SJSA1 (cell line): ENCODE results near the gene TYK2. TPM values are rescaled to one million over a fixed set of nuclear protein-coding genes. Genes with fewer than 3 reads are reported as not detected.
"Not testable (repeated sequence)": the region's sequence is repeated elsewhere in the genome, so short reads cannot be mapped to it uniquely, and the experiment has no call there.

ENCODE experiments used
- DNase-seq, 2 experiments: peaks; one replicate each; pipeline ENCODE4 v3.0.0-alpha.2; 2015 to 2020; ENCODE audit warnings: low spot score in 2 of 2, low read depth in 1 of 2
- H3K27ac ChIP-seq: fragments of 250-450 bp; sonication (Bioruptor Pico); 2 replicates; pipeline ENCODE4 v1.5.1; 2020; ENCODE audit warnings: mild to moderate bottlenecking, moderate library complexity
- H3K27me3 ChIP-seq: fragments of 250-450 bp; sonication (Bioruptor Pico); replicated peaks from 2 replicates; pipeline ENCODE4 v1.5.1; 2020; ENCODE audit warnings: mild to moderate bottlenecking, moderate library complexity
- H3K36me3 ChIP-seq: fragments of 250-450 bp; sonication (Bioruptor Pico); 2 replicates; pipeline ENCODE4 v1.5.1; 2020; ENCODE audit warnings: mild to moderate bottlenecking
- H3K4me1 ChIP-seq: fragments of 250-450 bp; sonication (Bioruptor Pico); replicated peaks from 2 replicates; pipeline ENCODE4 v1.6.1; 2021; ENCODE audit warnings: mild to moderate bottlenecking
- H3K4me3 ChIP-seq: fragments of 250-450 bp; sonication (Bioruptor Pico); 2 replicates; pipeline ENCODE4 v1.5.1; 2020; ENCODE audit warnings: mild to moderate bottlenecking
- H3K9me3 ChIP-seq: fragments of 250-450 bp; sonication (Bioruptor Pico); replicated peaks from 2 replicates; pipeline ENCODE4 v1.5.1; 2020; ENCODE audit warnings: mild to moderate bottlenecking
- total RNA-seq: library from RNA; depleted of rRNA; stranded (reverse); fragments of >200 nt; shearing (Covaris generic); gene quantifications from 2 replicates; pipeline ENCODE4 v1.2.3, GENCODE V29; 2014

The TYK2 gene
- total RNA-seq, 1 experiment from 2014 or later, result 72.4 TPM

DNA sequence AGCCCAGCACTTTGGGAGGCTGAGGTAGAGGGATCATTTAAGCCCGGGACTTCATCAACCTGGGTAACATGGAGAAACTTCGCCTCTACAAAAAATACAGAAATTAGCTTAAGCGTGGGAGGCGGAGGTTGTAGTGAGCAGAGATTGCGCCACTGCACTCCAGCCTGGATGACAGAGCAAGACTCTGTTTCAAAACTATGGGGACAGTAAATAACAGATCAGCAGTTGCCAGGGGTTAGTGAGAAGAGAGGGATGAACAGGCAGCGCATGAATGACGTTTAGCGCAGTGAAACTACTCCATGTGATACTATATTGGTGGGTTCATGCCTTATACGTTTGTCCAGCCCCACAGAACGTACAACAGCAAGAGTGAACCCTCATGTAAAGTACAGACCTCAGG is 33.9 kb downstream of the TYK2 start:
- Histone ChIP-seq H3K27ac (no peak overlapping the region), H3K27me3 (no peaks in the 10 kb centered on the region), H3K36me3 (0 out of 2 replicates have a peak, but pooled peaks cover 4% of the 10 kb centered on the region), H3K9me3 (no peaks in the 10 kb centered on the region), H3K4me1 (no peaks in the 10 kb centered on the region), H3K4me3 (no peak overlapping the region)
- no peak for DNase-seq

DNA sequence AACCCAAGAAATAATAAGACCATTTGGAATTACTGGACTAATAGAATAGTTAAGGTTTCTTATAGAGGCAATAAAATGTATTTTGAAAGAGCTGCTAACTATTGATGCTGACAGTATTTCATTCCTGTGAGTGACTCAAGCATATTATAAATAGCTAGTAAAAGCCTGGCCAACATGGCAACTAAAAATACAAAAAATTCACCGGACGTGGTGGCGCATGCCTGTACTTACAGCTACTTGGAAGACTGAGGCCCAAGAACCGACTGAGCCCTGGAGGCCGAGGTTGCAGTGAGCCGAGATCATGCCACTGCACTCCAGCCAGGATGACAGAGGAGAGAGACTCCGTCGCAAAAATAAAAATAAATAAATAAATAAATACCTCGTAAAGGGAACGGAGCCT is 35.6 kb downstream of the TYK2 start:
- Histone ChIP-seq H3K27me3 (no peaks in the 10 kb centered on the region), H3K4me3 (no peak overlapping the region), H3K36me3 (no peaks in the 10 kb centered on the region), H3K9me3 (no peaks in the 10 kb centered on the region), H3K4me1 (no peaks in the 10 kb centered on the region), H3K27ac (no peak overlapping the region)
- no peak for DNase-seq

- no peak for DNase-seq
- H3K4me1 ChIP-seq, result no peaks in the 10 kb centered on the region
- no peaks in the 10 kb centered on the region for H3K9me3 ChIP-seq
- H3K4me3 ChIP-seq, result no peak overlapping the region
- no peaks in the 10 kb centered on the region for H3K36me3 ChIP-seq
- no peak overlapping the region for H3K27ac ChIP-seq
- no peaks in the 10 kb centered on the region for H3K27me3 ChIP-seq
These were observed 36.9 kb downstream of the TYK2 start for GRCh38 chr19:10343495-10343894.

DNA sequence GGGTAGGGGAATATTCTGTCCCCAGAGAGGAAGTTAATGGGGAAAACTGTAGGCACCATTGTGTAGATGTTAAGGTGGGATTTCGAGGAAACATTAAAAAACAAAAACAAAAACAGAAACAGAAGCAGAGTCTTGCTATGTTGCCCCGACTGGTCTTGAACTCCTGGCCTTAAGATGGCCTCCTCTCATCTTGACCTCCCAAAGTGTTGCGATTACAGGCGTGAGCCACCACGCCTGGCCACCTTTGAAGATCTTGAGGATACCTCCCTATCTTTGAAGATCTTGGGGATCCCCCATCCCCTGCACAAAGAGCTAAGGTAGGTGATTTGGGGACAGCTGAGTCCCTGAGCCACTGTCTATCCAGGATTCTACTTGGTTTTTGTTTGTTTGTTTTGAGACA is 40.4 kb downstream of the TYK2 start:
- Histone ChIP-seq H3K9me3 (no peaks in the 10 kb centered on the region), H3K27me3 (no peaks in the 10 kb centered on the region), H3K4me3 (no peak overlapping the region), H3K4me1 (peaks cover 3% of the 10 kb centered on the region), H3K27ac (no peak overlapping the region), H3K36me3 (no peaks in the 10 kb centered on the region)
- DNase-seq, result no peak

DNA sequence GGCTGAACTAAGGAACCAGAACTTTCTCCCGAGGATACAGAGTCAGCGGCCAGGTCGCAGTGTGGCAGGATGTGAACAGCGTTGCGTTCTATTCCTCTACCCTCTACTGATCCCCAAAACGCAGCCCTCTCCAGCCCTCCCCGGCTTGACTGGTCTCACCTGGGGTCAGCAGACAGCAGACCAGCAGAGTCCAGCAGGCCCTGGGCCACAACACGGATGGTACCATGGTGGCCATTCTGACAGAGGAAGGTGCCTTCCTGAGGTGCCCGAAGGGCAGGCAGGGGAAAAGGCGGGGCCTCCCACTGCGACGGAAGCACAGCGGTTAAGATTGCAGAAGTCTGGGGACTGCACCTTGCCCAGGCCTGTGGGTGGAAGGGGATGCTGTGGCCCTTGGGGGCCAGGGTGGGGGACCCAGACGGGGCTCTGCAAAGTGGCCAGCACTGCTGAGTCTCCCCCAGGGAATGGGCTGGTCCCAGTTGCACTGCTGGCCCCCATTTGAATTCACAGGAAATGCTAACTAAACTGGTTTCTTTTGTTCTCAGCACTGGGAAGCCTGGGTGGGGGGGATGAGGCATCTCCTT is 40.9 kb downstream of the TYK2 start, which contains the start of gene ICAM3:
Gene ICAM3 (minus strand): TSS at position 245 of the 581 bp plus-strand sequence. CDS start 10 bp downstream, at position 235.
- no peak within 1 kb of the TSS for H3K4me3 ChIP-seq
- DNase-seq, result no peak
- H3K36me3 ChIP-seq, result no peaks in the 10 kb centered on the region
- no peaks in the 10 kb centered on the region for H3K9me3 ChIP-seq
- H3K27me3 ChIP-seq, result no peaks in the 10 kb centered on the region
- peaks cover 3% of the 10 kb centered on the region for H3K4me1 ChIP-seq
- no peak within 1 kb of the TSS for H3K27ac ChIP-seq

GRCh38 chr19:10338940-10339339 is 41.4 kb downstream of the TYK2 start:
- Histone ChIP-seq H3K4me1 (peaks cover 8% of the 10 kb centered on the region), H3K27me3 (no peaks in the 10 kb centered on the region), H3K36me3 (no peaks in the 10 kb centered on the region), H3K9me3 (no peaks in the 10 kb centered on the region), H3K4me3 (no peak overlapping the region), H3K27ac (no peak overlapping the region)
- DNase-seq, result no peak

DNA sequence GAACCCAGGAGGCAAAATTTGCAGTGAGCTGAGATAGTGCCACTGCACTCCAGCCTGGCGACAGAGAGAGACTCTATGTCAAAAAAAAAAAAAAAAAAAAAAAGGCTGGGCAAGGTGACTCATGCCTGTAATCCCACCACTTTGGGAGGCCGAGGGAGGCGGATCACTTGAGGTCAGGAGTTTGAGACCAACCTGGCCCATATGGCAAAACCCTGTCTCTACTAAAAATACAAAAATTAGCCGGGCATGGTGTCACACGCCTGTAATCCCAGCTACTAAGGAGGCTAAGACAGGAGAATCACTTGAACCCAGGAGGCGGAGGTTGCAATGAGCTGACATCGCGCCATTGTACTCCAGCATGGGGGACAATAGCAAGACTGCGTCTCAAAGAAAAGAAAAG is 43.6 kb downstream of the TYK2 start:
- not testable (repeated sequence) for H3K27ac ChIP-seq, DNase-seq, H3K4me3 ChIP-seq, H3K9me3 ChIP-seq, H3K27me3 ChIP-seq
- H3K36me3 ChIP-seq, result peaks cover 16% of the 10 kb centered on the region
- peaks cover 19% of the 10 kb centered on the region for H3K4me1 ChIP-seq

GRCh38 chr19:10335352-10335985 is 44.9 kb downstream of the TYK2 start:
- H3K27me3 ChIP-seq, result no peaks in the 10 kb centered on the region
- no peaks in the 10 kb centered on the region for H3K9me3 ChIP-seq
- DNase-seq, result no peak
- H3K27ac ChIP-seq, result no peak overlapping the region
- H3K36me3 ChIP-seq, result peaks cover 23% of the 10 kb centered on the region
- peaks cover 19% of the 10 kb centered on the region for H3K4me1 ChIP-seq
- no peak overlapping the region; the same call in 1 of the 2 replicates for H3K4me3 ChIP-seq

DNA sequence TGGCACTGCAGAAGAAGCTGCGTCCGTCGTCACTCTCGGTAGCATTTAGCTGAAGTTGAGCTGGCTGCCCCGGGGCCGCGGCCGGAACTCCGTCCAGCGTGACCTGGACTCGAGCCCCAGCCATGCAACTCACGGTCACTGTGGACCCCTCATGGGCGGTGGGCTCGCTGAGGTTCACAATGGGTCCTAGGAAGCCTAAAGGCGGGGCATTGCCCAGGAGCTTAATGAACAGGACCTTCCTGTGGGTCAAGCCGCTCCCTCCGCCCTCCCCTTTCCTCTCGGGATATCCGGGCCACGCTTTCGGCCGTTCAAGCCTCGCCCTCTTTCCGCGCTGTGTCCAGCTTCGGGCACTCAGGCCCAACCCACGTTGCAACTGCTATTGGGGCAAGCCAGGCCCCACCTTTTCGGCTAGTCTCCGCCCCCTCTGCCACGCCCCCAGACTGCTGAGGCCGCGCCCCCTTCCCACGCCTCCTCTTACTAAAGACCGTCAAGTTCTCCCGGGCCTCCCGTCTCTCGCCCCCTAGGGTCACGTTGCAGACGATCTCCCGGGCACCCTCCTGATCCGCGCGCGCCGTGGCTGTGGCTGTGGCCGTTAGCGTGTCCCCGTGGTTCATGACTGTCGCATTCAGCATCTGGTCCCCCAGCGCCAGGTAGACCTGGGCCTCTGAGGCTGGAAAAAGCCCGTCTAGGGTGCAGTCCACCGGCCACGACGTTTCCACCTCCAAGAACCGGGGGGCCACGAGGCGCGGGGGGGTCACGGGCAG is 45.6 kb downstream of the TYK2 start:
- Histone ChIP-seq H3K27ac (no peak overlapping the region), H3K4me1 (peaks cover 19% of the 10 kb centered on the region), H3K9me3 (no peaks in the 10 kb centered on the region), H3K27me3 (no peaks in the 10 kb centered on the region), H3K36me3 (peaks cover 30% of the 10 kb centered on the region), H3K4me3 (peak overlapping the region; percentile 93)
- peak; percentile 94 to 98 for DNase-seq

DNA sequence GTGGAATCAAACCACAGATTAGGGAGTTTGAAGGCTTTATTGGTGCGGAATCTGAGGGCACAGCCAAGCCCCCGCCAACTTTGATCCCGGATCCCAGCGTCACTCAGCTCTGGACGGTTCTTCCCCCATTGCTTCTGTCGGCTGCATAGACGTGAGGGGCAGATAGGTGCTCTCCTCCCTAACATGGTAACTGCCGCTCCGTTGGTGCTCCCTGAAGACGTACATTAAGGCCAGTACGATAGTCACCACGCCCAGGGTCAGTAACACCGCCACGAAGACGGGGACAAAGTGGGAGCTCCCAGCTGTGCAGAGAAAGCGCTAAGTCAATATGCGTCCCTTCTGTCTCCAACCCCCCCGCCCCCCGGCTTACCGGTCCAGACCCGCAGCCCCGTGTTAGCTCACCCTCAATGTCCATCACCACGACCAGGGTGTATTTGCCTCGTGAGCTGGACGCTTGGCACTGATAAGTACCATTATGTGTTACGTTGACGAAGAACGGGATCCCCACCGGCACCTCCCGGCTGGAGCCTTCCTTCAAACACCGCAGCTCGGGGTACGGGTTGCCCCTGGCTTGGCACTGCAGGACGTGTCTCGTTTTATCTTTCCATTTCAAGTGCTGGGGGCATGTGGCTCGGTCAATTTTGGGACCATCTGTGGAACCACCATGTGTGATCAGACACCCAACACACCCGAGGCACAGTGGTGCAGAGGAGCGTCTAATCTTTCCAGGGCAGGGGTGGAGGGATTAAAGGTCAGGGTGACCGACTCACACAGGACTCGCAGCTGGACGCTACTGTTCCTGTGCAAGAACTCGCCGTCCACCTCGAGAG is 46.4 kb downstream of the TYK2 start:
- DNase-seq, result no peak
- Histone ChIP-seq H3K27ac (no peak overlapping the region), H3K9me3 (no peaks in the 10 kb centered on the region), H3K27me3 (no peaks in the 10 kb centered on the region), H3K4me1 (peaks cover 19% of the 10 kb centered on the region), H3K36me3 (peaks cover 38% of the 10 kb centered on the region), H3K4me3 (peak overlapping the region; percentile 93)

- Histone ChIP-seq H3K4me1 (peaks cover 19% of the 10 kb centered on the region), H3K27me3 (no peaks in the 10 kb centered on the region), H3K4me3 (peak within 1 kb of the TSS; percentile 93), H3K9me3 (no peaks in the 10 kb centered on the region), H3K27ac (peak within 1 kb of the TSS; percentile 96), H3K36me3 (peaks cover 46% of the 10 kb centered on the region)
- DNase-seq, result peak; percentile 97 to 98
These were observed 47.2 kb downstream of the TYK2 start, which contains the start of gene RAVER1 for GRCh38 chr19:10332965-10333757. Gene RAVER1, minus strand, starts transcription at chr19:10333529. Its CDS starts 22 bp downstream, at chr19:10333507.

GRCh38 chr19:10332158-10332964 is 48.0 kb downstream of the TYK2 start:
- H3K27me3 ChIP-seq, result no peaks in the 10 kb centered on the region
- peaks cover 19% of the 10 kb centered on the region for H3K4me1 ChIP-seq
- H3K36me3 ChIP-seq, result peaks cover 54% of the 10 kb centered on the region
- peak overlapping the region; percentile 93 for H3K4me3 ChIP-seq
- H3K27ac ChIP-seq, result peak overlapping the region; percentile 96; the same call in 1 of the 2 replicates
- no peak for DNase-seq
- no peaks in the 10 kb centered on the region for H3K9me3 ChIP-seq
